Transverse colon (tissue), 4 donors: ENCODE measurements around the gene MYO1B. TPM values are rescaled to one million over a fixed set of nuclear protein-coding genes. Genes with fewer than 3 reads are reported as not detected.

Source experiments
- DNase-seq: peaks from one replicate; pipeline ENCODE4 v3.0.0-alpha.2; 2019
- H3K27ac ChIP-seq, 4 donors: fragments of 200-600 bp; sonication (generic); 2 replicates each; pipeline ENCODE4 v1.5.1; 2016 to 2018; ENCODE audit warnings: inconsistent platforms in 4 of 4
- H3K27me3 ChIP-seq: fragments of 200-600 bp; sonication (generic); 2 replicates; pipeline ENCODE4 v1.5.1; 2017; ENCODE audit warnings: inconsistent platforms
- H3K36me3 ChIP-seq, 4 donors: fragments of 200-600 bp; sonication (generic); 2 replicates each; pipeline ENCODE4 v1.5.1; 2017 to 2019; ENCODE audit warnings: inconsistent platforms in 4 of 4
- H3K4me1 ChIP-seq, 4 donors: fragments of 200-600 bp; sonication (generic); 2 replicates each; pipeline ENCODE4 v1.5.1; 2017 to 2020; ENCODE audit warnings: inconsistent platforms in 4 of 4
- H3K4me3 ChIP-seq, 4 donors: fragments of 200-600 bp; sonication (generic); 1 replicate in 1 of 4; 2 replicates in 3 of 4; pipeline versions ENCODE4 v1.5.1 to v1.6.1; 2017 to 2019; ENCODE audit warnings: inconsistent platforms in 4 of 4
- H3K9me3 ChIP-seq, 2 donors: fragments of 200-600 bp; sonication (generic); 2 replicates each; pipeline ENCODE4 v1.5.1; 2017 to 2019; ENCODE audit warnings: inconsistent platforms in 2 of 2
- CTCF ChIP-seq, 5 experiments: fragments of 200-600 bp in 3 of 5; fragments of 450-650 bp in 2 of 5; sonication (generic) in 3 of 5; IDR thresholded peaks; 1 replicate in 2 of 5; 2 replicates in 3 of 5; pipeline ENCODE4 v1.5.1; 2016 to 2017; ENCODE audit warnings: antibody characterized with exemption in 5 of 5, inconsistent platforms in 3 of 5, mild to moderate bottlenecking in 2 of 5, moderate library complexity in 1 of 5
- EP300 ChIP-seq: sonication (generic); formaldehyde crosslinking; IDR thresholded peaks from one replicate; pipeline ENCODE4 v1.6.1; 2017; ENCODE audit warnings: antibody characterized with exemption, low read depth
- POLR2A ChIP-seq: fragments of 450-650 bp; IDR thresholded peaks from one replicate; pipeline ENCODE4 v1.6.1; 2016; ENCODE audit warnings: antibody characterized with exemption, mild to moderate bottlenecking, moderate library complexity
- POLR2AphosphoS5 ChIP-seq, 3 donors: sonication (generic); formaldehyde crosslinking; IDR thresholded peaks; one replicate each; pipeline ENCODE4 v1.6.1; 2016; ENCODE audit warnings: antibody characterized with exemption in 3 of 3
- WGBS, 2 donors: methylation state at CpG; one replicate each; pipeline ENCODE4 v1.1.5; 2018; ENCODE audit warnings: low coverage in 1 of 2; 5-methylcytosine and 5-hydroxymethylcytosine counted together
- in situ Hi-C, 4 donors: fragments of 200-750 bp; cut with MboI; loops; one replicate each; pipeline versions ENCODE4 v1.15.0 to v1.15.1; 2017; ENCODE audit warnings: low sequenced_read_pairs in 3 of 4, low pct_ligation_motif_present in 1 of 4, low pct_unique_long_range_greater_than_20kb in 1 of 4
- intact Hi-C: fragments of 100-400 bp; cut with DNase I; formaldehyde crosslinking; loops from one replicate; pipeline ENCODE4 v1.15.1; 2023; ENCODE audit warnings: low total_unique reads
- total RNA-seq, 4 donors: library from RNA; depleted of rRNA; stranded (reverse); fragments of >200 nt; gene quantifications; one replicate each; pipeline ENCODE4 v1.1.0, GENCODE V29; 2016

Gene MYO1B
- total RNA-seq, 4 donors from 2014 or later: 17.9 to 37.0 (median 35.0) TPM

GRCh38 chr2:191304939-191305875 lies 60.0 kb downstream of the MYO1B start:
- peak; percentile 17 for DNase-seq
- WGBS, 2 donors: 59 to 63% methylated on average over 4 to 8 of the region's 8 CpGs
- in situ Hi-C loops (no loop called here), intact Hi-C loops (no loop called here)
- Histone ChIP-seq H3K9me3 (no peaks in the 10 kb centered on the region), H3K4me1 (peaks cover 6 to 31% (median 19%) of the 10 kb centered on the region in 4 donors), H3K4me3 (no peak overlapping the region), H3K27me3 (no peaks in the 10 kb centered on the region), H3K36me3 (no peaks in the 10 kb centered on the region), H3K27ac (peak overlapping the region; percentile 41 to 64 (median 55))
- TF ChIP-seq POLR2A (no peak), CTCF (IDR thresholded peaks at IDR 0.05) (no peak), POLR2AphosphoS5 (IDR thresholded peaks at IDR 0.05) (peak in 1 of 3 donors; percentile 30)

GRCh38 chr2:191308026-191308425 lies 62.8 kb downstream of the MYO1B start:
- H3K27me3 ChIP-seq: no peaks in the 10 kb centered on the region

DNA sequence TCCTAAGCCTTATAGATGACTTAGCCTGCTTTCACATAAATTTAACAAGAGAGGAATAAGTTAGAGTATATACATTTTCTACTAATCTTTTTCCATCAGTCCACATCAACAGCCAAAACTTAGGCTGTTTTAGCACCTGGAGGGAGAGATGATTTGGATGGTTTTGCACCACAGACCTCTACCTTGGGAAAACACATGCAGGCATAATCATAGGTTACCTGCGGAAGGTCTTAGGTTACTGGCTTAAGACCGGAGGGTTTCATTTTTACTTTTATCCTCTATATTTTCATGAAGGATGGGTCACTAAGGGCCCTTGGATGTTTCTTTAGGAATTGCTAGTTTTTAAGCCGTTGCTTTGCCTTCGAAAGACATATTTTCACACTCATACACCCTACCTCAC lies 66.0 kb downstream of the MYO1B start:
- Histone ChIP-seq H3K9me3 (no peaks in the 10 kb centered on the region), H3K36me3 (no peaks in the 10 kb centered on the region), H3K27ac (peak overlapping the region; percentile 59 to 68 (median 64)), H3K4me1 (peaks cover 0 to 20% (median 5%) of the 10 kb centered on the region in 4 donors), H3K4me3 (no peak overlapping the region), H3K27me3 (no peaks in the 10 kb centered on the region)
- in situ Hi-C loops (no loop called here), intact Hi-C loops (no loop called here)
- no peak for TF ChIP-seq EP300
- no peak for TF ChIP-seq POLR2A
- TF ChIP-seq POLR2AphosphoS5 (IDR thresholded peaks at IDR 0.05): no peak
- TF ChIP-seq CTCF (IDR thresholded peaks at IDR 0.05): no peak
- 84 to 85% methylated on average over 4 of the region's 4 CpGs for WGBS, 2 donors
- DNase-seq: no peak

More at GRCh38 chr2:191308026-191308425, 62.8 kb downstream of the MYO1B start:
- no peak overlapping the region for H3K27ac ChIP-seq
- H3K36me3 ChIP-seq: no peaks in the 10 kb centered on the region
- in situ Hi-C loops: no loop called here
- peaks cover 6 to 45% (median 24%) of the 10 kb centered on the region in 4 donors for H3K4me1 ChIP-seq
- H3K9me3 ChIP-seq: no peaks in the 10 kb centered on the region
- no peak for DNase-seq
- TF ChIP-seq POLR2A (no peak), EP300 (no peak), POLR2AphosphoS5 (IDR thresholded peaks at IDR 0.05) (no peak)
- intact Hi-C loops: no loop called here
- 73 to 80% methylated on average over 1 to 2 of the region's 2 CpGs for WGBS, 2 donors
- no peak overlapping the region for H3K4me3 ChIP-seq

- WGBS, 2 donors: 71 to 88% methylated on average over 1 of the region's 1 CpG
- no peak for TF ChIP-seq EP300
- no peak for TF ChIP-seq CTCF (IDR thresholded peaks at IDR 0.05)
- no peak for TF ChIP-seq POLR2A
- peak in 2 of 3 donors; percentile 41 to 67 for TF ChIP-seq POLR2AphosphoS5 (IDR thresholded peaks at IDR 0.05)
- in situ Hi-C loops (no loop called here), intact Hi-C loops (no loop called here)
- Histone ChIP-seq H3K27ac (peak overlapping the region; percentile 63 to 68 (median 65)), H3K27me3 (no peaks in the 10 kb centered on the region), H3K4me1 (peaks cover 0 to 24% (median 7%) of the 10 kb centered on the region in 4 donors), H3K36me3 (no peaks in the 10 kb centered on the region), H3K4me3 (no peak overlapping the region), H3K9me3 (no peaks in the 10 kb centered on the region)
- no peak for DNase-seq
Measured at GRCh38 chr2:191311627-191312026, 66.4 kb downstream of the MYO1B start.
